H1 (cell line): ENCODE results near the gene LRRC15. TPM values are rescaled to one million over a fixed set of nuclear protein-coding genes. Genes with fewer than 3 reads are reported as not detected.
A peak's percentile ranks its signal among the peaks of the same experiment; 100 is the strongest.

ENCODE experiments used
- BACH1 ChIP-seq: IDR thresholded peaks from 2 replicates; pipeline ENCODE4 v1.6.1; 2012; ENCODE audit warnings: low read length, improper control_type of control experiment
- BRCA1 ChIP-seq: IDR thresholded peaks from 2 replicates; pipeline ENCODE4 v1.6.1; 2012; ENCODE audit warnings: low read depth, low read length, improper control_type of control experiment
- E2F6 ChIP-seq: IDR thresholded peaks from 2 replicates; pipeline ENCODE4 v1.6.1; 2012; ENCODE audit warnings: inconsistent platforms
- EZH2 ChIP-seq: fragments of 200-600 bp; sonication (generic); IDR thresholded peaks from 2 replicates; pipeline ENCODE4 v1.7.1; 2012; ENCODE audit warnings: low read depth, mild to moderate bottlenecking, moderate library complexity, low read length, inconsistent platforms; ENCODE audit not compliant: severe bottlenecking
- HDAC2 ChIP-seq, 2 experiments: fragments of 300-600 bp in 1 of 2; sonication (generic) in 1 of 2; IDR thresholded peaks; 2 replicates each; pipeline ENCODE4 v1.6.1; 2011 to 2012; ENCODE audit warnings: low read depth in 2 of 2, low read length in 2 of 2, mild to moderate bottlenecking in 2 of 2, moderate library complexity in 2 of 2, borderline replicate concordance in 1 of 2, inconsistent platforms in 1 of 2
- KDM1A ChIP-seq: fragments of 200-600, 300-600 bp; sonication (generic); IDR thresholded peaks from 2 replicates; pipeline ENCODE4 v1.7.1; 2016; ENCODE audit warnings: mild to moderate bottlenecking, low read length, borderline replicate concordance
- NRF1 ChIP-seq: IDR thresholded peaks from 2 replicates; pipeline ENCODE4 v1.6.1; 2011; ENCODE audit warnings: mild to moderate bottlenecking, low read depth, low read length, improper control_type of control experiment
- PHF8 ChIP-seq: fragments of 200-600 bp; sonication (generic); conservative IDR thresholded peaks from 2 replicates; pipeline ENCODE4 v1.7.1; 2012; ENCODE audit warnings: low read depth, mild to moderate bottlenecking, inconsistent platforms, low read length, moderate library complexity
- RAD21 ChIP-seq, 2 experiments: IDR thresholded peaks in 1 of 2; conservative IDR thresholded peaks in 1 of 2; 2 replicates each; pipeline ENCODE4 v1.6.1; 2011; ENCODE audit warnings: low read depth in 2 of 2, low read length in 2 of 2, improper control_type of control experiment in 1 of 2, inconsistent platforms in 1 of 2, mild to moderate bottlenecking in 1 of 2, moderate library complexity in 1 of 2
- RNF2 ChIP-seq: fragments of 200-900, 300-1000 bp; sonication (generic); IDR thresholded peaks from 2 replicates; pipeline ENCODE4 v1.7.1; 2016; ENCODE audit warnings: borderline replicate concordance, low read depth, mild to moderate bottlenecking, antibody characterized with exemption, low read length; ENCODE audit not compliant: poor library complexity, severe bottlenecking; ENCODE audit errors: missing control alignments
- TAF1 ChIP-seq: IDR thresholded peaks from 2 replicates; pipeline ENCODE4 v1.6.1; 2011; ENCODE audit warnings: mild to moderate bottlenecking, low read depth, low read length
- TEAD4 ChIP-seq: IDR thresholded peaks from 2 replicates; pipeline ENCODE4 v1.6.1; 2012; ENCODE audit warnings: low read depth, low read length, inconsistent platforms, mixed read lengths
- YY1 ChIP-seq: IDR thresholded peaks from 2 replicates; pipeline ENCODE4 v1.6.1; 2011; ENCODE audit warnings: low read depth, mild to moderate bottlenecking, low read length
- ZNF274 ChIP-seq: IDR thresholded peaks from 2 replicates; pipeline ENCODE4 v1.7.0; 2012; ENCODE audit warnings: low read length, borderline replicate concordance; ENCODE audit errors: extremely low read depth
- polyA plus RNA-seq, 7 experiments: library from polyadenylated mRNA; depleted of rRNA in 3 of 7; stranded (reverse) in 5 of 7; unstranded in 2 of 7; fragments of >200 nt in 5 of 7; fragments of 200-250 nt in 2 of 7; gene quantifications; 1 replicate in 5 of 7; 2 replicates in 1 of 7; 4 replicates in 1 of 7; pipeline versions ENCODE4 v1.2.1 to v1.2.3, GENCODE V29; 2011 to 2013; ENCODE audit warnings: missing spikeins in 2 of 7, mixed read lengths in 2 of 7
- total RNA-seq: library from RNA; stranded (reverse); fragmentation: NEBNext Ultra II Directional; extraction: Animal tissue kit (Norgen Biotek cat#: 25700); gene quantifications from 2 replicates; pipeline ENCODE4 v1.2.1, GENCODE V29; 2021
- TF ChIP-seq, protein P1 (sequence below), 3 experiments: IDR thresholded peaks; 1 replicate in 2 of 3; 2 replicates in 1 of 3; pipeline versions ENCODE4 v1.5.1 to v1.6.1; 2011; ENCODE audit warnings: low read length in 3 of 3, mild to moderate bottlenecking in 3 of 3, inconsistent platforms in 2 of 3, low read depth in 1 of 3, moderate library complexity in 1 of 3; ENCODE audit not compliant: insufficient read depth in 1 of 3; ENCODE audit errors: control extremely low read depth in 1 of 3
- TF ChIP-seq, protein P2 (sequence below): IDR thresholded peaks from 2 replicates; pipeline ENCODE4 v1.6.1; 2011; ENCODE audit warnings: low read length, improper control_type of control experiment
- TF ChIP-seq, protein P3 (sequence below): IDR thresholded peaks from 2 replicates; pipeline ENCODE4 v1.6.1; 2011; ENCODE audit warnings: low read depth, mild to moderate bottlenecking, low read length; ENCODE audit not compliant: insufficient read depth

LRRC15 gene
- total and polyA plus RNA-seq, 2 of the 8 experiments (the other 6 are each of a cell fraction or from before 2014, with no cell fraction given) = 0.15 to 0.37 TPM

GRCh38 chr3:194333212-194333980 is 36.1 kb downstream of the LRRC15 start (continued):
- TF ChIP-seq, protein P1, sequence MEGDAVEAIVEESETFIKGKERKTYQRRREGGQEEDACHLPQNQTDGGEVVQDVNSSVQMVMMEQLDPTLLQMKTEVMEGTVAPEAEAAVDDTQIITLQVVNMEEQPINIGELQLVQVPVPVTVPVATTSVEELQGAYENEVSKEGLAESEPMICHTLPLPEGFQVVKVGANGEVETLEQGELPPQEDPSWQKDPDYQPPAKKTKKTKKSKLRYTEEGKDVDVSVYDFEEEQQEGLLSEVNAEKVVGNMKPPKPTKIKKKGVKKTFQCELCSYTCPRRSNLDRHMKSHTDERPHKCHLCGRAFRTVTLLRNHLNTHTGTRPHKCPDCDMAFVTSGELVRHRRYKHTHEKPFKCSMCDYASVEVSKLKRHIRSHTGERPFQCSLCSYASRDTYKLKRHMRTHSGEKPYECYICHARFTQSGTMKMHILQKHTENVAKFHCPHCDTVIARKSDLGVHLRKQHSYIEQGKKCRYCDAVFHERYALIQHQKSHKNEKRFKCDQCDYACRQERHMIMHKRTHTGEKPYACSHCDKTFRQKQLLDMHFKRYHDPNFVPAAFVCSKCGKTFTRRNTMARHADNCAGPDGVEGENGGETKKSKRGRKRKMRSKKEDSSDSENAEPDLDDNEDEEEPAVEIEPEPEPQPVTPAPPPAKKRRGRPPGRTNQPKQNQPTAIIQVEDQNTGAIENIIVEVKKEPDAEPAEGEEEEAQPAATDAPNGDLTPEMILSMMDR (IDR thresholded peaks at IDR 0.05; ENCODE audit: control extremely low read depth in 1 of 3, insufficient read depth in 1 of 3, low read depth in 1 of 3, low read length in 3 of 3) = peak in 2 of 3 experiments; percentile 90 to 97; a peak in 3 of 4 replicates
- TF ChIP-seq, protein P2, sequence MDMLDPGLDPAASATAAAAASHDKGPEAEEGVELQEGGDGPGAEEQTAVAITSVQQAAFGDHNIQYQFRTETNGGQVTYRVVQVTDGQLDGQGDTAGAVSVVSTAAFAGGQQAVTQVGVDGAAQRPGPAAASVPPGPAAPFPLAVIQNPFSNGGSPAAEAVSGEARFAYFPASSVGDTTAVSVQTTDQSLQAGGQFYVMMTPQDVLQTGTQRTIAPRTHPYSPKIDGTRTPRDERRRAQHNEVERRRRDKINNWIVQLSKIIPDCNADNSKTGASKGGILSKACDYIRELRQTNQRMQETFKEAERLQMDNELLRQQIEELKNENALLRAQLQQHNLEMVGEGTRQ = 0 out of 2 replicates have a peak, but pooled peaks have one; percentile 11
- TF ChIP-seq E2F6 = peak; percentile 93
- peak; percentile 63 for TF ChIP-seq RNF2
- TF ChIP-seq NRF1 = no peak
- TF ChIP-seq, protein P3, sequence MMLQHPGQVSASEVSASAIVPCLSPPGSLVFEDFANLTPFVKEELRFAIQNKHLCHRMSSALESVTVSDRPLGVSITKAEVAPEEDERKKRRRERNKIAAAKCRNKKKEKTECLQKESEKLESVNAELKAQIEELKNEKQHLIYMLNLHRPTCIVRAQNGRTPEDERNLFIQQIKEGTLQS = 0 out of 2 replicates have a peak, but pooled peaks have one; percentile 37
- TF ChIP-seq TAF1 = no peak
- peak; percentile 25; the same call in 1 of the 2 replicates for TF ChIP-seq BACH1
- peak; percentile 98 for TF ChIP-seq RAD21 (IDR thresholded peaks at IDR 0.05 in 1 of 2, conservative IDR thresholded peaks at IDR 0.05 in 1 of 2; ENCODE audit: low read depth in 2 of 2, low read length in 2 of 2)
- no peak for TF ChIP-seq PHF8
- no peak for TF ChIP-seq TEAD4
- peak; percentile 36 to 71; a peak in 2 of 4 replicates for TF ChIP-seq HDAC2 (IDR thresholded peaks at IDR 0.05; ENCODE audit: borderline replicate concordance in 1 of 2, low read depth in 2 of 2, low read length in 2 of 2)
- TF ChIP-seq EZH2 = peak; percentile 48
- peak; percentile 6; the same call in 1 of the 2 replicates for TF ChIP-seq BRCA1
- no peak for TF ChIP-seq ZNF274
- TF ChIP-seq YY1 = peak; percentile 61; the same call in 1 of the 2 replicates
- TF ChIP-seq KDM1A = no peak
